ENCODE results near the gene SCUBE3. TPM values are rescaled to one million over a fixed set of nuclear protein-coding genes. Genes with fewer than 3 reads are reported as not detected.

SCUBE3 gene
- total and polyA plus RNA-seq, 2 of the 13 experiments (the other 11 are each of a cell fraction or from before 2014, with no cell fraction given): not detected

GRCh38 chr6:35294308-35294945 is 80.7 kb downstream of the SCUBE3 start (continued):
- TF ChIP-seq HMGXB3 (CRISPR knock-in tag; IDR thresholded peaks at IDR 0.05; ENCODE audit: borderline replicate concordance) (peak; percentile 57; the same call in 1 of the 2 replicates), SP2 (CRISPR knock-in tag; IDR thresholded peaks at IDR 0.05) (no peak), SRSF1 (optimal IDR thresholded peaks at IDR 0.05; ENCODE audit: low read depth, low read length) (no peak), ELF3 (CRISPR knock-in tag; IDR thresholded peaks at IDR 0.05) (0 out of 2 replicates have a peak, but pooled peaks have one; percentile 20), EHMT2 (IDR thresholded peaks at IDR 0.05; ENCODE audit: borderline replicate concordance, low read depth, low read length) (no peak), ZNF569 (CRISPR knock-in tag; IDR thresholded peaks at IDR 0.05; ENCODE audit: borderline replicate concordance) (no peak), ARID5B (CRISPR knock-in tag; IDR thresholded peaks at IDR 0.05) (0 out of 2 replicates have a peak, but pooled peaks have one; percentile 20), ZBTB44 (CRISPR knock-in tag; IDR thresholded peaks at IDR 0.05) (no peak), ZFP37 (CRISPR knock-in tag; IDR thresholded peaks at IDR 0.05; ENCODE audit: borderline replicate concordance) (no peak), ETV6 (CRISPR knock-in tag; conservative IDR thresholded peaks at IDR 0.05) (no peak), ZNF704 (CRISPR knock-in tag; IDR thresholded peaks at IDR 0.05; ENCODE audit: borderline replicate concordance) (no peak), ZNF614 (CRISPR knock-in tag; IDR thresholded peaks at IDR 0.05; ENCODE audit: borderline replicate concordance) (0 out of 2 replicates have a peak, but pooled peaks have one; percentile 52), SUZ12 (IDR thresholded peaks at IDR 0.05; ENCODE audit: low read depth, low read length) (no peak), ZNF12 (CRISPR knock-in tag; IDR thresholded peaks at IDR 0.05) (no peak), GRHL1 (CRISPR knock-in tag; conservative IDR thresholded peaks at IDR 0.05) (no peak), ZNF234 (CRISPR knock-in tag; conservative IDR thresholded peaks at IDR 0.05) (no peak)
